NB4 (cell line): ENCODE data around the gene GAS6.

Experiments used
- POLR2A ChIP-seq: IDR thresholded peaks from 2 replicates; pipeline ENCODE4 v1.6.1; 2011; ENCODE audit warnings: mild to moderate bottlenecking; ENCODE audit not compliant: insufficient read length; ENCODE audit errors: extremely low read depth
- TF ChIP-seq, protein P1 (sequence below): IDR thresholded peaks from one replicate; pipeline ENCODE4 v1.5.1; 2012; ENCODE audit warnings: low read depth, low read length

DNA sequence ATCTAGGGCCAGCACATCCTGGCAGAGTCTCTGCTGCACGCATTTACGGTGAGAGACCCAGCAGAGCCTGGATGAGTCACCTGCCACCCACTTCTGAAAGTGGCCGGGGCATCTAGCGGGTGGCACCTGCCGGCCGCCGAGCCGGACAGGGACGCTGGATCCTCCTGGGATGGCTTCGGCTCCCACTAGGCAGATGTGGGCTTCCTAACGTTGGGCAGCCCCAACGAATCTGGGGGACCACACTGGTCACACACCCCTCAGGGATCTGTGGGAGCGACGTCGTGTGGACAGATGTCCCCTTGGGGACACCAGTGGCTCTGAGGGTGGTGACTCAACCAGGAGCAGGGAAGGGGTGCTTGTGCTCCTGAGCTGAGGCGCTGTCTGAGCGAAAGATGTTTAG, 72.7 kb downstream of the GAS6 start:
- TF ChIP-seq POLR2A: no peak
- TF ChIP-seq, protein P1, sequence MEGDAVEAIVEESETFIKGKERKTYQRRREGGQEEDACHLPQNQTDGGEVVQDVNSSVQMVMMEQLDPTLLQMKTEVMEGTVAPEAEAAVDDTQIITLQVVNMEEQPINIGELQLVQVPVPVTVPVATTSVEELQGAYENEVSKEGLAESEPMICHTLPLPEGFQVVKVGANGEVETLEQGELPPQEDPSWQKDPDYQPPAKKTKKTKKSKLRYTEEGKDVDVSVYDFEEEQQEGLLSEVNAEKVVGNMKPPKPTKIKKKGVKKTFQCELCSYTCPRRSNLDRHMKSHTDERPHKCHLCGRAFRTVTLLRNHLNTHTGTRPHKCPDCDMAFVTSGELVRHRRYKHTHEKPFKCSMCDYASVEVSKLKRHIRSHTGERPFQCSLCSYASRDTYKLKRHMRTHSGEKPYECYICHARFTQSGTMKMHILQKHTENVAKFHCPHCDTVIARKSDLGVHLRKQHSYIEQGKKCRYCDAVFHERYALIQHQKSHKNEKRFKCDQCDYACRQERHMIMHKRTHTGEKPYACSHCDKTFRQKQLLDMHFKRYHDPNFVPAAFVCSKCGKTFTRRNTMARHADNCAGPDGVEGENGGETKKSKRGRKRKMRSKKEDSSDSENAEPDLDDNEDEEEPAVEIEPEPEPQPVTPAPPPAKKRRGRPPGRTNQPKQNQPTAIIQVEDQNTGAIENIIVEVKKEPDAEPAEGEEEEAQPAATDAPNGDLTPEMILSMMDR: no peak
